ENCODE results near the gene ODC1. TPM values are rescaled to one million over a fixed set of nuclear protein-coding genes. Genes with fewer than 3 reads are reported as not detected.

The ODC1 gene
- total RNA-seq, 1 donor from 2014 or later, result 88.0 TPM

GRCh38 chr2:10439971-10440370, 8.2 kb downstream of the ODC1 start:
- TF ChIP-seq CTCF (IDR thresholded peaks at IDR 0.05; ENCODE audit: partially characterized antibody, unreplicated experiment), result no peak
- peaks cover 2% of the 10 kb centered on the region for H3K4me1 Mint-ChIP-seq (ENCODE audit: low read depth, unreplicated experiment)
- H3K4me3 Mint-ChIP-seq (ENCODE audit: unreplicated experiment), result no peak overlapping the region
- H3K27me3 Mint-ChIP-seq (ENCODE audit: unreplicated experiment), result no peaks in the 10 kb centered on the region
- no peaks in the 10 kb centered on the region for H3K36me3 Mint-ChIP-seq (ENCODE audit: unreplicated experiment)
- H3K27ac Mint-ChIP-seq (ENCODE audit: unreplicated experiment), result no peak overlapping the region
- H3K9me3 Mint-ChIP-seq (ENCODE audit: unreplicated experiment), result no peaks in the 10 kb centered on the region
- DNase-seq, result no peak

- Mint-ChIP-seq H3K27me3 (ENCODE audit: unreplicated experiment) (no peaks in the 10 kb centered on the region), H3K4me3 (ENCODE audit: unreplicated experiment) (no peak overlapping the region), H3K9me3 (ENCODE audit: unreplicated experiment) (no peaks in the 10 kb centered on the region), H3K36me3 (ENCODE audit: unreplicated experiment) (no peaks in the 10 kb centered on the region), H3K27ac (ENCODE audit: unreplicated experiment) (no peak overlapping the region), H3K4me1 (ENCODE audit: low read depth, unreplicated experiment) (peaks cover 2% of the 10 kb centered on the region)
- DNase-seq, result no peak
- no peak for TF ChIP-seq CTCF (IDR thresholded peaks at IDR 0.05; ENCODE audit: partially characterized antibody, unreplicated experiment)
Observed at GRCh38 chr2:10439185-10439879, 8.8 kb downstream of the ODC1 start.

GRCh38 chr2:10438688-10439087, 9.4 kb downstream of the ODC1 start:
- H3K27ac Mint-ChIP-seq (ENCODE audit: unreplicated experiment), result no peak overlapping the region

GRCh38 chr2:10437806-10438205, 10.3 kb downstream of the ODC1 start:
- Mint-ChIP-seq H3K4me1 (ENCODE audit: low read depth, unreplicated experiment) (peaks cover 7% of the 10 kb centered on the region), H3K27me3 (ENCODE audit: unreplicated experiment) (peaks cover 3% of the 10 kb centered on the region), H3K27ac (ENCODE audit: unreplicated experiment) (no peak overlapping the region), H3K36me3 (ENCODE audit: unreplicated experiment) (no peaks in the 10 kb centered on the region), H3K9me3 (ENCODE audit: unreplicated experiment) (no peaks in the 10 kb centered on the region), H3K4me3 (ENCODE audit: unreplicated experiment) (no peak overlapping the region)
- TF ChIP-seq CTCF (IDR thresholded peaks at IDR 0.05; ENCODE audit: partially characterized antibody, unreplicated experiment), result no peak
- DNase-seq, result no peak

More at GRCh38 chr2:10438688-10439087, 9.4 kb downstream of the ODC1 start:
- Mint-ChIP-seq H3K9me3 (ENCODE audit: unreplicated experiment) (no peaks in the 10 kb centered on the region), H3K36me3 (ENCODE audit: unreplicated experiment) (no peaks in the 10 kb centered on the region), H3K4me3 (ENCODE audit: unreplicated experiment) (no peak overlapping the region), H3K4me1 (ENCODE audit: low read depth, unreplicated experiment) (peaks cover 2% of the 10 kb centered on the region), H3K27me3 (ENCODE audit: unreplicated experiment) (no peaks in the 10 kb centered on the region)
- no peak for TF ChIP-seq CTCF (IDR thresholded peaks at IDR 0.05; ENCODE audit: partially characterized antibody, unreplicated experiment)
- DNase-seq, result no peak

GRCh38 chr2:10436583-10437110, 11.5 kb downstream of the ODC1 start:
- no peaks in the 10 kb centered on the region for H3K9me3 Mint-ChIP-seq (ENCODE audit: unreplicated experiment)
- H3K36me3 Mint-ChIP-seq (ENCODE audit: unreplicated experiment), result no peaks in the 10 kb centered on the region
- H3K27me3 Mint-ChIP-seq (ENCODE audit: unreplicated experiment), result peaks cover 3% of the 10 kb centered on the region
- no peak overlapping the region for H3K27ac Mint-ChIP-seq (ENCODE audit: unreplicated experiment)
- TF ChIP-seq CTCF (IDR thresholded peaks at IDR 0.05; ENCODE audit: partially characterized antibody, unreplicated experiment), result no peak
- H3K4me1 Mint-ChIP-seq (ENCODE audit: low read depth, unreplicated experiment), result peaks cover 7% of the 10 kb centered on the region
- no peak for DNase-seq
- H3K4me3 Mint-ChIP-seq (ENCODE audit: unreplicated experiment), result no peak overlapping the region

Measured in glutamatergic neuron (in vitro differentiated cells).